ENCODE measurements around the gene PAF1. TPM values are rescaled to one million over a fixed set of nuclear protein-coding genes. Genes with fewer than 3 reads are reported as not detected.

PAF1 gene
- total RNA-seq, 1 experiment from 2014 or later: 38.0 TPM

DNA sequence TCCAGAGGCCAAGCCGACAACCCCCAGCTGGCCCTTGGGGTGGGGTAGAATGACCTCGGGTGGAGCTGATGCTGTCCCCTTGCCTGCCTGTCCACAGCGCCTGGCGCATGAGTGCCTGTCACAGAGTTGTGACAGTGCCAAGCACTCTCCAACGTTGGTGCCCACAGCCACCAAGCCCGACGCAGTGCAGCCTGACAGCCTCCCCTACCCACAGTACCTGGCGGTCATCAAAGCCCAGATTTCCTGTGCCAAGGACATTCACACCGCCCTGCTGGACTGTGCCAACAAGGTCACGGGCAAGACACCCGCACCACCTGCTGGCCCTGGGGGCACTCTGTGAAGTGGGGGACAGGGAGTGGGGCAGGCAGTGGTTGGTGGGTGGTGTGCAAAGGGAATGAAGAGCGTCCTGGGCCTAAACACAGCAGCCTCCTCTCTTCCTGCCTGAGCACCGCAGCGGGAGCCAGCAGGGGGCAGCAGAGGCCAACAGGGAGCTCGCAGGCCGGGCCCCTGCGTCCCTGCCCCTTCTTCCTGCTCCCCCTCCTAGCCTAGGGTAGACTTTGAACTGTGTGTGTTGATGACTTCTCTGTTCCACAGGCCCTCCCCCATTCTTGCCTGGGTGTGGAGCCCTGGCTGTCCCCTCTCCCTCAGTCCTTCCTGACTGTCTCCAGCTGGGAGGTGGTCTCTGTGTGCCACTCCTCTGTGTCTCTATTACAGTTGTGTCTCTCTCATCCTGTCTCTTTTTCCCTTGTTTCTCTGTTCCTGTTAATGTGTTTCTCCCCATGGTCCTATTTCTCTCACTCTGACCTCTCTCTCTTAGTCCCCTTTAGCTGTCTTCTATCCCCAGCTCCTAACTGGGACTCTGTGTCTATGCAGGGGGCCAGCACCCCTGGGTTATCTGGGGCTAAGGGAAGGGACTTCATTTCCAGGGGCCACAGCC lies 6.7 kb upstream of the PAF1 start:
- Histone ChIP-seq H2BK15ac (ENCODE audit: low read depth, low read length) (no peak overlapping the region), H2BK20ac (ENCODE audit: low read depth, low read length, poor library complexity, severe bottlenecking) (no peak overlapping the region), H3K4me2 (ENCODE audit: insufficient read depth, insufficient read length, low read length) (no peak overlapping the region), H3K56ac (ENCODE audit: insufficient read length, low read depth, low read length) (no peak overlapping the region), H3K4ac (ENCODE audit: low read depth, low read length) (no peak overlapping the region; the same call in 1 of the 2 replicates), H3K27me3 (ENCODE audit: insufficient read depth, low read length) (no peaks in the 10 kb centered on the region), H4K5ac (ENCODE audit: insufficient read length, low read depth, low read length) (no peak overlapping the region), H3K4me1 (ENCODE audit: insufficient read depth, low read length) (peaks cover 4% of the 10 kb centered on the region; the same call in 1 of the 2 replicates), H2BK5ac (ENCODE audit: insufficient read length, low read length) (no peak overlapping the region), H3K18ac (ENCODE audit: insufficient read length, low read depth, low read length) (no peak overlapping the region), H3K9ac (ENCODE audit: extremely low read depth, insufficient read length, low read length) (no peak overlapping the region), H2AFZ (ENCODE audit: low read length) (no peak overlapping the region), H4K8ac (replicated peaks; ENCODE audit: insufficient read length, low read depth, low read length) (no peak overlapping the region), H3K23me2 (ENCODE audit: insufficient read length, low read depth, low read length, poor library complexity, severe bottlenecking) (no peaks in the 10 kb centered on the region), H4K91ac (ENCODE audit: insufficient read length, low read depth, low read length) (no peak overlapping the region), H2AK5ac (ENCODE audit: insufficient read length, low read length) (no peak overlapping the region), H3K79me1 (ENCODE audit: insufficient read depth, low read depth, low read length, poor library complexity, severe bottlenecking) (no peaks in the 10 kb centered on the region), H3K14ac (ENCODE audit: insufficient read depth, low read length) (no peak overlapping the region), H3K9me3 (ENCODE audit: control insufficient read depth, low read depth, low read length) (no peaks in the 10 kb centered on the region), H3K27ac (ENCODE audit: insufficient read length, low read depth, low read length) (no peak overlapping the region), H3K23ac (ENCODE audit: insufficient read length, low read depth, low read length) (no peak overlapping the region), H2BK12ac (ENCODE audit: insufficient read length, low read depth, low read length) (no peak overlapping the region), H4K20me1 (ENCODE audit: control insufficient read depth, insufficient read depth, insufficient read length) (no peaks in the 10 kb centered on the region), H3K79me2 (ENCODE audit: insufficient read depth, low read length) (no peaks in the 10 kb centered on the region), H2BK120ac (ENCODE audit: low read depth, low read length, poor library complexity, severe bottlenecking) (no peak overlapping the region), H3T11ph (ENCODE audit: low read length) (no peak overlapping the region)
- TF ChIP-seq, protein P1, sequence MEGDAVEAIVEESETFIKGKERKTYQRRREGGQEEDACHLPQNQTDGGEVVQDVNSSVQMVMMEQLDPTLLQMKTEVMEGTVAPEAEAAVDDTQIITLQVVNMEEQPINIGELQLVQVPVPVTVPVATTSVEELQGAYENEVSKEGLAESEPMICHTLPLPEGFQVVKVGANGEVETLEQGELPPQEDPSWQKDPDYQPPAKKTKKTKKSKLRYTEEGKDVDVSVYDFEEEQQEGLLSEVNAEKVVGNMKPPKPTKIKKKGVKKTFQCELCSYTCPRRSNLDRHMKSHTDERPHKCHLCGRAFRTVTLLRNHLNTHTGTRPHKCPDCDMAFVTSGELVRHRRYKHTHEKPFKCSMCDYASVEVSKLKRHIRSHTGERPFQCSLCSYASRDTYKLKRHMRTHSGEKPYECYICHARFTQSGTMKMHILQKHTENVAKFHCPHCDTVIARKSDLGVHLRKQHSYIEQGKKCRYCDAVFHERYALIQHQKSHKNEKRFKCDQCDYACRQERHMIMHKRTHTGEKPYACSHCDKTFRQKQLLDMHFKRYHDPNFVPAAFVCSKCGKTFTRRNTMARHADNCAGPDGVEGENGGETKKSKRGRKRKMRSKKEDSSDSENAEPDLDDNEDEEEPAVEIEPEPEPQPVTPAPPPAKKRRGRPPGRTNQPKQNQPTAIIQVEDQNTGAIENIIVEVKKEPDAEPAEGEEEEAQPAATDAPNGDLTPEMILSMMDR (conservative IDR thresholded peaks at IDR 0.05): peak; percentile 98
- peak overlapping the region in 1 of 2 experiments; percentile 40; a peak in 2 of 5 replicates for H3K4me3 Mint-ChIP-seq
- H3K4me1 Mint-ChIP-seq: peaks cover 22% of the 10 kb centered on the region in 2 experiments
- peaks cover 18 to 34% (median 33%) of the 10 kb centered on the region in 3 experiments; a peak in 6 of 7 replicates for H3K36me3 Mint-ChIP-seq (ENCODE audit: insufficient read depth in 1 of 3, low read depth in 3 of 3)
- DNase-seq: peak; percentile 90
- peak overlapping the region in 2 of 3 experiments; percentile 67 to 86; a peak in 3 of 7 replicates for H3K27ac Mint-ChIP-seq
- no CpG with 5 or more reads among the region's 17 CpGs for WGBS (ENCODE audit: extremely low coverage, insufficient read length, low lambda C conversion rate)
- H3K27me3 Mint-ChIP-seq (ENCODE audit: low read depth): no peaks in the 10 kb centered on the region; the same call in 1 of the 2 replicates
- no peaks in the 10 kb centered on the region; a peak in 2 of 5 replicates for H3K9me3 Mint-ChIP-seq
